Gastroesophageal sphincter (tissue), 3 donors: Measurements from ENCODE around the gene EFNA1.

ENCODE experiments used
- CTCF ChIP-seq, 4 experiments: fragments of 200-600 bp in 2 of 4; fragments of 450-650 bp in 2 of 4; sonication (generic) in 1 of 4; IDR thresholded peaks; one replicate each; pipeline ENCODE4 v1.5.1; 2017 to 2019; ENCODE audit warnings: antibody characterized with exemption in 4 of 4, mild to moderate bottlenecking in 2 of 4, moderate library complexity in 2 of 4
- POLR2AphosphoS5 ChIP-seq: sonication (generic); formaldehyde crosslinking; IDR thresholded peaks from one replicate; pipeline ENCODE4 v1.6.1; 2017; ENCODE audit warnings: antibody characterized with exemption

- TF ChIP-seq POLR2AphosphoS5 (no peak), CTCF (IDR thresholded peaks at IDR 0.05) (no peak)
Observed at GRCh38 chr1:155117610-155118009, 10.1 kb upstream of the EFNA1 start.
